IPS DF 6.9 (cell line): ENCODE measurements around the gene BLOC1S2.
A peak's percentile ranks its signal among the peaks of the same experiment; 100 is the strongest.
"Not testable (repeated sequence)": the region's sequence is repeated elsewhere in the genome, so short reads cannot be mapped to it uniquely, and the experiment has no call there.

Experiments
- DNase-seq: peaks from one replicate; pipeline ENCODE4 v3.0.0-alpha.2; 2013; ENCODE audit warnings: low read depth, low spot score
- H3K27ac ChIP-seq: one replicate; pipeline ENCODE4 v1.5.1; 2013; ENCODE audit warnings: low read length, control low read depth
- H3K27me3 ChIP-seq: 2 replicates; pipeline ENCODE4 v1.6.1; 2013; ENCODE audit warnings: mild to moderate bottlenecking, low read length; ENCODE audit not compliant: control insufficient read depth, insufficient read depth
- H3K36me3 ChIP-seq: 2 replicates; pipeline ENCODE4 v1.6.1; 2013; ENCODE audit warnings: low read length; ENCODE audit not compliant: control insufficient read depth, insufficient read depth
- H3K4me1 ChIP-seq: 2 replicates; pipeline ENCODE4 v1.6.1; 2013; ENCODE audit warnings: low read length; ENCODE audit not compliant: control insufficient read depth, insufficient read depth
- H3K4me3 ChIP-seq: 2 replicates; pipeline ENCODE4 v1.5.1; 2013; ENCODE audit warnings: mild to moderate bottlenecking, low read length
- H3K9me3 ChIP-seq: 2 replicates; pipeline ENCODE4 v1.6.1; 2013; ENCODE audit warnings: low read length, inconsistent platforms; ENCODE audit not compliant: control insufficient read depth, insufficient read depth
- WGBS: extraction: QIAGEN DNeasy Blood & Tissue Kit; methylation state at CpG from one replicate; pipeline ENCODE4 v1.1.7; 2013; ENCODE audit warnings: mixed read lengths, missing lambda C conversion rate; ENCODE audit not compliant: insufficient read length, insufficient coverage; 5-methylcytosine and 5-hydroxymethylcytosine counted together

Gene BLOC1S2

GRCh38 chr10:100292300-100292699 lies 5.8 kb upstream of the BLOC1S2 start:
- not testable (repeated sequence) for H3K4me1 ChIP-seq, H3K4me3 ChIP-seq, DNase-seq, H3K27ac ChIP-seq, H3K36me3 ChIP-seq, H3K9me3 ChIP-seq, H3K27me3 ChIP-seq
- WGBS = no CpG with 5 or more reads among the region's 4 CpGs

GRCh38 chr10:100291356-100291755 lies 4.9 kb upstream of the BLOC1S2 start:
- Histone ChIP-seq H3K27me3 (no peaks in the 10 kb centered on the region), H3K4me1 (no peaks in the 10 kb centered on the region; the same call in 1 of the 2 replicates), H3K27ac (no peak overlapping the region), H3K9me3 (no peaks in the 10 kb centered on the region), H3K4me3 (no peak overlapping the region), H3K36me3 (no peaks in the 10 kb centered on the region)
- DNase-seq = no peak
- WGBS = no CpG with 5 or more reads among the region's 3 CpGs

- Histone ChIP-seq H3K36me3 (no peaks in the 10 kb centered on the region), H3K27ac (no peak overlapping the region), H3K4me3 (no peak overlapping the region), H3K27me3 (no peaks in the 10 kb centered on the region), H3K9me3 (no peaks in the 10 kb centered on the region), H3K4me1 (no peaks in the 10 kb centered on the region; the same call in 1 of the 2 replicates)
- no CpG with 5 or more reads among the region's 2 CpGs for WGBS
- DNase-seq = no peak
Observed at GRCh38 chr10:100289641-100290040, 3.2 kb upstream of the BLOC1S2 start.

GRCh38 chr10:100288196-100288595 lies 1.7 kb upstream of the BLOC1S2 start:
- Histone ChIP-seq H3K4me1 (no peaks in the 10 kb centered on the region; the same call in 1 of the 2 replicates), H3K4me3 (no peak overlapping the region), H3K27me3 (no peaks in the 10 kb centered on the region), H3K9me3 (no peaks in the 10 kb centered on the region), H3K27ac (no peak overlapping the region), H3K36me3 (no peaks in the 10 kb centered on the region)
- no CpG with 5 or more reads among the region's 5 CpGs for WGBS
- no peak for DNase-seq

- no peak for DNase-seq
- no peak overlapping the region for H3K4me3 ChIP-seq
- no peaks in the 10 kb centered on the region for H3K36me3 ChIP-seq
- no CpG with 5 or more reads among the region's 6 CpGs for WGBS
- H3K27ac ChIP-seq = no peak overlapping the region
- no peaks in the 10 kb centered on the region for H3K9me3 ChIP-seq
- H3K4me1 ChIP-seq = no peaks in the 10 kb centered on the region; the same call in 1 of the 2 replicates
- no peaks in the 10 kb centered on the region for H3K27me3 ChIP-seq
Observed at GRCh38 chr10:100287756-100288155, 1.3 kb upstream of the BLOC1S2 start.

- H3K27me3 ChIP-seq, H3K9me3 ChIP-seq, H3K27ac ChIP-seq, H3K36me3 ChIP-seq, H3K4me1 ChIP-seq, DNase-seq: not testable (repeated sequence)
- H3K4me3 ChIP-seq = peak overlapping the region; percentile 91; the same call in 1 of the 2 replicates
- no CpG with 5 or more reads among the region's 12 CpGs for WGBS
Observed at GRCh38 chr10:100285326-100285725, 1.2 kb downstream of the BLOC1S2 start.

GRCh38 chr10:100282907-100283306 lies 3.6 kb downstream of the BLOC1S2 start:
- no CpG with 5 or more reads among the region's 3 CpGs for WGBS
- H3K4me3 ChIP-seq = no peak overlapping the region
- H3K9me3 ChIP-seq = no peaks in the 10 kb centered on the region
- H3K36me3 ChIP-seq = peaks cover 4% of the 10 kb centered on the region; the same call in 1 of the 2 replicates
- H3K27ac ChIP-seq = no peak overlapping the region
- DNase-seq = no peak
- H3K4me1 ChIP-seq = no peaks in the 10 kb centered on the region; the same call in 1 of the 2 replicates
- H3K27me3 ChIP-seq = no peaks in the 10 kb centered on the region

GRCh38 chr10:100276971-100277370 lies 9.5 kb downstream of the BLOC1S2 start:
- WGBS = no CpG with 5 or more reads among the region's 31 CpGs
- H3K27me3 ChIP-seq, H3K9me3 ChIP-seq, DNase-seq, H3K4me3 ChIP-seq, H3K36me3 ChIP-seq, H3K4me1 ChIP-seq, H3K27ac ChIP-seq: not testable (repeated sequence)

GRCh38 chr10:100267239-100268104 lies 19.0 kb downstream of the BLOC1S2 start, which contains the start of gene CWF19L1:
Gene CWF19L1 (minus strand): TSS chr10:100267638. CDS start chr10:100267593, 45 bp downstream.
- Histone ChIP-seq H3K4me1 (0 out of 2 replicates have a peak, but pooled peaks cover 2% of the 10 kb centered on the region), H3K27me3 (no peaks in the 10 kb centered on the region), H3K27ac (no peak within 1 kb of the TSS), H3K36me3 (no peaks in the 10 kb centered on the region), H3K4me3 (peak within 1 kb of the TSS; percentile 81), H3K9me3 (no peaks in the 10 kb centered on the region; the same call in 1 of the 2 replicates)
- no CpG with 5 or more reads among the region's 49 CpGs for WGBS
- peak; percentile 64 for DNase-seq

GRCh38 chr10:100265821-100266485 lies 20.5 kb downstream of the BLOC1S2 start:
- H3K27me3 ChIP-seq = no peaks in the 10 kb centered on the region
- DNase-seq = no peak
- H3K9me3 ChIP-seq = no peaks in the 10 kb centered on the region; the same call in 1 of the 2 replicates
- no CpG with 5 or more reads among the region's 15 CpGs for WGBS
- H3K4me3 ChIP-seq = no peak overlapping the region; the same call in 1 of the 2 replicates
- H3K4me1 ChIP-seq = 0 out of 2 replicates have a peak, but pooled peaks cover 2% of the 10 kb centered on the region
- no peaks in the 10 kb centered on the region for H3K36me3 ChIP-seq
- H3K27ac ChIP-seq = no peak overlapping the region
